Liver (tissue), 9 donors: ENCODE measurements around the gene CEP95. TPM values are rescaled to one million over a fixed set of nuclear protein-coding genes. Genes with fewer than 3 reads are reported as not detected.

Source experiments
- DNase-seq: peaks from one replicate; pipeline ENCODE4 v3.0.0-alpha.2; 2017; ENCODE audit warnings: low spot score
- H3K27ac ChIP-seq, 2 donors: one replicate each; pipeline ENCODE4 v1.7.0; 2013; ENCODE audit warnings: inconsistent platforms in 2 of 2, low read length in 2 of 2, control low read depth in 1 of 2, low read depth in 1 of 2, mild to moderate bottlenecking in 1 of 2
- H3K27me3 ChIP-seq, 4 donors: one replicate each; pipeline versions ENCODE4 v1.6.1 to v1.7.0; 2013; ENCODE audit warnings: low read length in 3 of 4, inconsistent platforms in 1 of 4, mild to moderate bottlenecking in 1 of 4, moderate library complexity in 1 of 4; ENCODE audit not compliant: control insufficient read depth in 4 of 4, insufficient read depth in 4 of 4
- H3K36me3 ChIP-seq, 4 donors: one replicate each; pipeline versions ENCODE4 v1.6.1 to v1.7.0; 2013; ENCODE audit warnings: low read length in 3 of 4, mild to moderate bottlenecking in 3 of 4, low read depth in 1 of 4, moderate library complexity in 1 of 4; ENCODE audit not compliant: control insufficient read depth in 4 of 4, insufficient read depth in 3 of 4
- H3K4me1 ChIP-seq, 4 donors: one replicate each; pipeline versions ENCODE4 v1.6.1 to v1.7.0; 2013; ENCODE audit warnings: low read length in 3 of 4, mild to moderate bottlenecking in 3 of 4, moderate library complexity in 1 of 4; ENCODE audit not compliant: control insufficient read depth in 4 of 4, insufficient read depth in 4 of 4
- H3K4me3 ChIP-seq, 3 donors: one replicate each; pipeline versions ENCODE4 v1.6.1 to v1.7.0; 2013; ENCODE audit warnings: low read length in 3 of 3, control low read depth in 1 of 3, low read depth in 1 of 3, mild to moderate bottlenecking in 1 of 3
- H3K9ac ChIP-seq, 2 donors: one replicate each; pipeline ENCODE4 v1.7.0; 2013; ENCODE audit warnings: low read length in 2 of 2, mild to moderate bottlenecking in 2 of 2, moderate library complexity in 2 of 2, control low read depth in 1 of 2, low read depth in 1 of 2
- H3K9me3 ChIP-seq, 4 donors: one replicate each; pipeline versions ENCODE4 v1.6.1 to v1.7.0; 2013; ENCODE audit warnings: low read length in 3 of 4; ENCODE audit not compliant: control insufficient read depth in 4 of 4
- EGR1 ChIP-seq, 2 donors: IDR thresholded peaks; 2 replicates each; pipeline ENCODE4 v1.6.1; 2016 to 2018; ENCODE audit warnings: antibody characterized with exemption in 2 of 2, low read depth in 2 of 2
- FOXA1 ChIP-seq: IDR thresholded peaks from 2 replicates; pipeline ENCODE4 v1.6.1; 2016; ENCODE audit warnings: antibody characterized with exemption
- FOXA2 ChIP-seq: IDR thresholded peaks from 2 replicates; pipeline ENCODE4 v1.6.1; 2016; ENCODE audit warnings: antibody characterized with exemption
- GABPA ChIP-seq, 2 donors: IDR thresholded peaks in 1 of 2; conservative IDR thresholded peaks in 1 of 2; 2 replicates each; pipeline ENCODE4 v1.6.1; 2016; ENCODE audit warnings: antibody characterized with exemption in 2 of 2, mild to moderate bottlenecking in 1 of 2, moderate library complexity in 1 of 2
- HNF4A ChIP-seq, 2 donors: conservative IDR thresholded peaks; 2 replicates each; pipeline ENCODE4 v1.6.1; 2016; ENCODE audit warnings: antibody characterized with exemption in 2 of 2, mild to moderate bottlenecking in 2 of 2
- HNF4G ChIP-seq: IDR thresholded peaks from 2 replicates; pipeline ENCODE4 v1.6.1; 2016; ENCODE audit warnings: antibody characterized with exemption
- JUND ChIP-seq, 2 donors: IDR thresholded peaks; 2 replicates each; pipeline ENCODE4 v1.6.1; 2016; ENCODE audit warnings: antibody characterized with exemption in 2 of 2
- NR2F2 ChIP-seq: IDR thresholded peaks from 2 replicates; pipeline ENCODE4 v1.6.1; 2016; ENCODE audit warnings: antibody characterized with exemption
- RAD21 ChIP-seq, 2 donors: IDR thresholded peaks; 2 replicates each; pipeline ENCODE4 v1.6.1; 2016; ENCODE audit warnings: antibody characterized with exemption in 2 of 2, mild to moderate bottlenecking in 2 of 2
- RXRA ChIP-seq, 2 donors: IDR thresholded peaks; 2 replicates each; pipeline ENCODE4 v1.6.1; 2017 to 2018; ENCODE audit warnings: antibody characterized with exemption in 2 of 2, mild to moderate bottlenecking in 1 of 2
- SP1 ChIP-seq: IDR thresholded peaks from 2 replicates; pipeline ENCODE4 v1.6.1; 2018; ENCODE audit warnings: antibody characterized with exemption, mild to moderate bottlenecking
- TAF1 ChIP-seq: conservative IDR thresholded peaks from 2 replicates; pipeline ENCODE4 v1.6.1; 2016; ENCODE audit warnings: antibody characterized with exemption, mild to moderate bottlenecking
- YY1 ChIP-seq: IDR thresholded peaks from 2 replicates; pipeline ENCODE4 v1.6.1; 2016; ENCODE audit warnings: antibody characterized with exemption, mild to moderate bottlenecking
- WGBS: extraction: QIAGEN DNeasy Blood & Tissue Kit; methylation state at CpG from one replicate; pipeline ENCODE4 v1.1.7; 2013; 5-methylcytosine and 5-hydroxymethylcytosine counted together
- polyA plus RNA-seq, 2 donors: library from polyadenylated mRNA; stranded (reverse) in 1 of 2; unstranded in 1 of 2; fragments of 200-250 nt in 1 of 2; fragments of >200 nt in 1 of 2; fragmentation: Nextera tagmentation in 1 of 2; extraction: Ambion mirVana in 1 of 2; gene quantifications; one replicate each; pipeline versions ENCODE4 v1.2.1 to v1.2.3, GENCODE V29; 2013 to 2015
- total RNA-seq, 2 donors: library from RNA; depleted of rRNA; stranded (reverse); fragments of >200 nt; gene quantifications; one replicate each; pipeline ENCODE4 v1.2.3, GENCODE V29; 2014
- TF ChIP-seq, protein P1 (sequence below): IDR thresholded peaks from 2 replicates; pipeline ENCODE4 v1.6.1; 2016; ENCODE audit warnings: antibody characterized with exemption
- TF ChIP-seq, protein P2 (sequence below): IDR thresholded peaks from 2 replicates; pipeline ENCODE4 v1.6.1; 2016; ENCODE audit warnings: antibody characterized with exemption, mild to moderate bottlenecking
- TF ChIP-seq, protein P3 (sequence below): IDR thresholded peaks from 2 replicates; pipeline ENCODE4 v1.6.1; 2016; ENCODE audit warnings: antibody characterized with exemption
- TF ChIP-seq, protein P4 (sequence below): fragments of 150-350 bp; IDR thresholded peaks from 2 replicates; pipeline ENCODE4 v1.5.1; 2017; ENCODE audit warnings: improper control_type of control experiment, low read depth, low read length; ENCODE audit not compliant: missing input control
- donor health status: healthy.
- donor health status: healthy.
- donor health status: healthy.
- donor health status: healthy.
- donor health status: healthy.

CEP95 gene
- total and polyA plus RNA-seq, 4 donors: 5.3 to 23.3 (median 11.0) TPM

DNA sequence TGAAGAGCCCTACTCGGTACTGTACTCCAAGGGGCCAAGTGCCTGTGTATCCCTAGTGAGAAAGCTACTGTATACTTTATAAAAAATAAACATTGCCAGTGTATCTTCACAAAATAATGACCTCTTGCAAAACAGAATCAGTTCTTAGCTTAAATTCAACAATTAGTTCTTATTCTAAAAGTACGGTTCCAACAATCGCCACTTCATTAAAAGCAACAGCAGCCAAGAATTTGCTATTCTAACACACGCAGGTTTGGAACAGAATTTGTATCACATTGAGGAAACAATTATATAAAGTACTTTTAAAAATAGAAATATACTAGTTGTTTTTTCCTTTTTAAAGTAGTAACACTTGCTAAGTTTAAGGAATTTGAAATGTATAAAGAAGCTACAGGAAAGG, 48.5 kb downstream of the CEP95 start:
- no peak for DNase-seq
- Histone ChIP-seq H3K9me3 (no peaks in the 10 kb centered on the region), H3K36me3 (peaks cover 2 to 14% (median 8%) of the 10 kb centered on the region in 4 donors), H3K4me3 (no peak overlapping the region), H3K27ac (no peak overlapping the region), H3K4me1 (no peaks in the 10 kb centered on the region), H3K27me3 (no peaks in the 10 kb centered on the region), H3K9ac (no peak overlapping the region)
- WGBS: 92% methylated on average over 4 of the region's 4 CpGs
- TF ChIP-seq HNF4A (conservative IDR thresholded peaks at IDR 0.05) (no peak), HNF4G (no peak), TAF1 (no peak), SP1 (no peak), EGR1 (IDR thresholded peaks at IDR 0.05; ENCODE audit: low read depth in 2 of 2) (no peak), FOXA2 (no peak), GABPA (IDR thresholded peaks at IDR 0.05 in 1 of 2, conservative IDR thresholded peaks at IDR 0.05 in 1 of 2) (no peak), RAD21 (IDR thresholded peaks at IDR 0.05) (no peak), NR2F2 (no peak)
- TF ChIP-seq, protein P1, sequence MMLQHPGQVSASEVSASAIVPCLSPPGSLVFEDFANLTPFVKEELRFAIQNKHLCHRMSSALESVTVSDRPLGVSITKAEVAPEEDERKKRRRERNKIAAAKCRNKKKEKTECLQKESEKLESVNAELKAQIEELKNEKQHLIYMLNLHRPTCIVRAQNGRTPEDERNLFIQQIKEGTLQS: no peak
- TF ChIP-seq, protein P2, sequence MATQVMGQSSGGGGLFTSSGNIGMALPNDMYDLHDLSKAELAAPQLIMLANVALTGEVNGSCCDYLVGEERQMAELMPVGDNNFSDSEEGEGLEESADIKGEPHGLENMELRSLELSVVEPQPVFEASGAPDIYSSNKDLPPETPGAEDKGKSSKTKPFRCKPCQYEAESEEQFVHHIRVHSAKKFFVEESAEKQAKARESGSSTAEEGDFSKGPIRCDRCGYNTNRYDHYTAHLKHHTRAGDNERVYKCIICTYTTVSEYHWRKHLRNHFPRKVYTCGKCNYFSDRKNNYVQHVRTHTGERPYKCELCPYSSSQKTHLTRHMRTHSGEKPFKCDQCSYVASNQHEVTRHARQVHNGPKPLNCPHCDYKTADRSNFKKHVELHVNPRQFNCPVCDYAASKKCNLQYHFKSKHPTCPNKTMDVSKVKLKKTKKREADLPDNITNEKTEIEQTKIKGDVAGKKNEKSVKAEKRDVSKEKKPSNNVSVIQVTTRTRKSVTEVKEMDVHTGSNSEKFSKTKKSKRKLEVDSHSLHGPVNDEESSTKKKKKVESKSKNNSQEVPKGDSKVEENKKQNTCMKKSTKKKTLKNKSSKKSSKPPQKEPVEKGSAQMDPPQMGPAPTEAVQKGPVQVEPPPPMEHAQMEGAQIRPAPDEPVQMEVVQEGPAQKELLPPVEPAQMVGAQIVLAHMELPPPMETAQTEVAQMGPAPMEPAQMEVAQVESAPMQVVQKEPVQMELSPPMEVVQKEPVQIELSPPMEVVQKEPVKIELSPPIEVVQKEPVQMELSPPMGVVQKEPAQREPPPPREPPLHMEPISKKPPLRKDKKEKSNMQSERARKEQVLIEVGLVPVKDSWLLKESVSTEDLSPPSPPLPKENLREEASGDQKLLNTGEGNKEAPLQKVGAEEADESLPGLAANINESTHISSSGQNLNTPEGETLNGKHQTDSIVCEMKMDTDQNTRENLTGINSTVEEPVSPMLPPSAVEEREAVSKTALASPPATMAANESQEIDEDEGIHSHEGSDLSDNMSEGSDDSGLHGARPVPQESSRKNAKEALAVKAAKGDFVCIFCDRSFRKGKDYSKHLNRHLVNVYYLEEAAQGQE: no peak
- TF ChIP-seq, protein P3, sequence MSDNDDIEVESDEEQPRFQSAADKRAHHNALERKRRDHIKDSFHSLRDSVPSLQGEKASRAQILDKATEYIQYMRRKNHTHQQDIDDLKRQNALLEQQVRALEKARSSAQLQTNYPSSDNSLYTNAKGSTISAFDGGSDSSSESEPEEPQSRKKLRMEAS: no peak
- TF ChIP-seq, protein P4, sequence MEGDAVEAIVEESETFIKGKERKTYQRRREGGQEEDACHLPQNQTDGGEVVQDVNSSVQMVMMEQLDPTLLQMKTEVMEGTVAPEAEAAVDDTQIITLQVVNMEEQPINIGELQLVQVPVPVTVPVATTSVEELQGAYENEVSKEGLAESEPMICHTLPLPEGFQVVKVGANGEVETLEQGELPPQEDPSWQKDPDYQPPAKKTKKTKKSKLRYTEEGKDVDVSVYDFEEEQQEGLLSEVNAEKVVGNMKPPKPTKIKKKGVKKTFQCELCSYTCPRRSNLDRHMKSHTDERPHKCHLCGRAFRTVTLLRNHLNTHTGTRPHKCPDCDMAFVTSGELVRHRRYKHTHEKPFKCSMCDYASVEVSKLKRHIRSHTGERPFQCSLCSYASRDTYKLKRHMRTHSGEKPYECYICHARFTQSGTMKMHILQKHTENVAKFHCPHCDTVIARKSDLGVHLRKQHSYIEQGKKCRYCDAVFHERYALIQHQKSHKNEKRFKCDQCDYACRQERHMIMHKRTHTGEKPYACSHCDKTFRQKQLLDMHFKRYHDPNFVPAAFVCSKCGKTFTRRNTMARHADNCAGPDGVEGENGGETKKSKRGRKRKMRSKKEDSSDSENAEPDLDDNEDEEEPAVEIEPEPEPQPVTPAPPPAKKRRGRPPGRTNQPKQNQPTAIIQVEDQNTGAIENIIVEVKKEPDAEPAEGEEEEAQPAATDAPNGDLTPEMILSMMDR: no peak

DNA sequence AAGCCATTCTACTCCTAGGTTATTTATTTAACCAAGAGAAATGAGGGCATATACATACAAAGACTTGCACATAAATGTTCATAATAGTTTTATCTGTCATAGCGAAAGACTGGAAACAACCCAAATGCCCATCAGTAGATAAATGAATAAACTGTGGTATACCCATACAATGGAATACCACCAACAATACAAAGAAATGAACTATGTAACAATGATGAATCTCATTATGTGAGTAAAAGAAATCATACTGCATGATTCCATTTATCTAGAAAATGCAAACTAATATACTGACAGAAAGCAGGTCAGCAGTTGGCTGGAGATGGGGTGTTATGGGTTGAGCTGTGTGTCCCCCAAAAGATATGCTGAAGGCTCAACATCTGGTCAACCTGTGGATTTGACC, 57.3 kb downstream of the CEP95 start:
- peaks cover 3 to 11% (median 6%) of the 10 kb centered on the region in 4 donors for H3K36me3 ChIP-seq
- DNase-seq: no peak
- no peak overlapping the region for H3K9ac ChIP-seq
- no peaks in the 10 kb centered on the region for H3K9me3 ChIP-seq
- no peaks in the 10 kb centered on the region for H3K27me3 ChIP-seq
- 99% methylated on average over 1 of the region's 1 CpG for WGBS
- no peak overlapping the region for H3K27ac ChIP-seq
- H3K4me1 ChIP-seq: no peaks in the 10 kb centered on the region
- no peak overlapping the region for H3K4me3 ChIP-seq
- TF ChIP-seq, protein P1: no peak
- TF ChIP-seq, protein P4: no peak
- TF ChIP-seq TAF1 (no peak), RAD21 (IDR thresholded peaks at IDR 0.05) (no peak), JUND (IDR thresholded peaks at IDR 0.05) (no peak), RXRA (IDR thresholded peaks at IDR 0.05) (no peak), EGR1 (IDR thresholded peaks at IDR 0.05; ENCODE audit: low read depth in 2 of 2) (no peak), FOXA1 (no peak), YY1 (no peak), NR2F2 (no peak), HNF4A (conservative IDR thresholded peaks at IDR 0.05) (no peak), FOXA2 (no peak), SP1 (no peak)
- TF ChIP-seq, protein P3: no peak
- TF ChIP-seq, protein P2: no peak
